Hematopoietic multipotent progenitor cell (in vitro differentiated cells): Measurements from ENCODE around the gene NFILZ. TPM values are rescaled to one million over a fixed set of nuclear protein-coding genes. Genes with fewer than 3 reads are reported as not detected.

ENCODE experiments used
- total RNA-seq: library from RNA; depleted of rRNA; stranded (reverse); fragments of >200 nt; gene quantifications from one replicate; pipeline ENCODE4 v1.2.3, GENCODE V29; 2012

NFILZ gene
- total RNA-seq, 1 donor: not detected

Other genes with a start within 250 kb of the NFILZ start
- 99.4 TPM for gene RAB11B, start 240.3 kb upstream of the NFILZ start, total RNA-seq
- gene MARCHF2, start 217.3 kb upstream of the NFILZ start, total RNA-seq: 103 TPM
- 174 TPM for gene HNRNPM, start 185.7 kb upstream of the NFILZ start, total RNA-seq
- 11.0 TPM for gene PRAM1, start 128.0 kb upstream of the NFILZ start, total RNA-seq
- 13.7 TPM for gene ZNF414, start 116.5 kb upstream of the NFILZ start, total RNA-seq
- 80.5 TPM for gene MYO1F, start 53.2 kb upstream of the NFILZ start, total RNA-seq
- 34.5 TPM for gene ADAMTS10, start 19.9 kb upstream of the NFILZ start, total RNA-seq
- gene ACTL9, start 68.2 kb downstream of the NFILZ start, total RNA-seq: not detected
- under 0.01 TPM for gene OR2Z1, start 91.0 kb downstream of the NFILZ start, total RNA-seq
- gene ZNF558, start 201.7 kb downstream of the NFILZ start, total RNA-seq: 32.9 TPM
- gene MBD3L1, start 201.7 kb downstream of the NFILZ start, total RNA-seq: not detected